K562 (cell line): Measurements from ENCODE around the gene TMEM59. TPM values are rescaled to one million over a fixed set of nuclear protein-coding genes. Genes with fewer than 3 reads are reported as not detected.
A peak's percentile ranks its signal among the peaks of the same experiment; 100 is the strongest.

Experiments
- BDP1 ChIP-seq: IDR thresholded peaks from 3 replicates; pipeline ENCODE4 v1.6.1; 2011; ENCODE audit not compliant: insufficient read length, insufficient read depth
- CBFA2T3 ChIP-seq: fragments of 450-650 bp; IDR thresholded peaks from 2 replicates; pipeline ENCODE4 v1.6.1; 2017
- CSDE1 ChIP-seq, 2 experiments: fragments of 450-650 bp; IDR thresholded peaks; 2 replicates each; pipeline ENCODE4 v1.6.1; 2016; ENCODE audit warnings: mild to moderate bottlenecking in 1 of 2
- ELF4 ChIP-seq: fragments of 450-650 bp; formaldehyde crosslinking; IDR thresholded peaks from 2 replicates; pipeline ENCODE4 v1.4.0; 2022; ENCODE audit warnings: missing genetic modification characterization
- ESRRB ChIP-seq: fragments of 250-450 bp; sonication (Bioruptor Pico); IDR thresholded peaks from 2 replicates; pipeline ENCODE4 v1.5.0; 2020; ENCODE audit warnings: mild to moderate bottlenecking, moderate library complexity, borderline replicate concordance
- GTF2A2 ChIP-seq: IDR thresholded peaks from 2 replicates; pipeline ENCODE4 v1.6.1; 2016; ENCODE audit warnings: mild to moderate bottlenecking, missing genetic modification characterization, missing compliant biosample characterization
- HMG20A ChIP-seq: fragments of 450-650 bp; formaldehyde crosslinking; conservative IDR thresholded peaks from 2 replicates; pipeline ENCODE4 v1.4.0; 2020; ENCODE audit warnings: mild to moderate bottlenecking, mixed read lengths
- HNRNPLL ChIP-seq: fragments of 200-400 bp; formaldehyde crosslinking; IDR thresholded peaks from 2 replicates; pipeline ENCODE4 v1.6.1; 2017; ENCODE audit warnings: low read length, low read depth, mild to moderate bottlenecking; ENCODE audit not compliant: poor library complexity, severe bottlenecking
- MTA2 ChIP-seq: fragments of 450-650 bp; IDR thresholded peaks from 2 replicates; pipeline ENCODE4 v1.6.1; 2016; ENCODE audit warnings: low read depth
- POLR3A ChIP-seq: IDR thresholded peaks from 2 replicates; pipeline ENCODE4 v1.6.1; 2011; ENCODE audit warnings: borderline replicate concordance, mild to moderate bottlenecking, moderate library complexity; ENCODE audit not compliant: insufficient read length, insufficient read depth; ENCODE audit errors: extremely low read depth
- SLC30A9 ChIP-seq: fragments of 250-450 bp; sonication (Bioruptor Pico); IDR thresholded peaks from 2 replicates; pipeline ENCODE4 v1.8.0; 2022; ENCODE audit warnings: mild to moderate bottlenecking, moderate library complexity
- SMARCB1 ChIP-seq: IDR thresholded peaks from 2 replicates; pipeline ENCODE4 v1.6.1; 2011; ENCODE audit warnings: improper control_type of control experiment, low read depth; ENCODE audit not compliant: insufficient read length
- THRB ChIP-seq: fragments of 450-650 bp; formaldehyde crosslinking; conservative IDR thresholded peaks from 2 replicates; pipeline ENCODE4 v1.4.0; 2022; ENCODE audit warnings: mild to moderate bottlenecking, missing genetic modification characterization
- ZBTB49 ChIP-seq: sonication (generic); formaldehyde crosslinking; IDR thresholded peaks from 2 replicates; pipeline ENCODE4 v1.8.0; 2022; ENCODE audit warnings: missing genetic modification reagents, mild to moderate bottlenecking, borderline replicate concordance
- ZNF124 ChIP-seq: sonication (generic); formaldehyde crosslinking; IDR thresholded peaks from 2 replicates; pipeline ENCODE4 v1.8.1; 2022; ENCODE audit warnings: missing genetic modification reagents
- ZNF224 ChIP-seq: sonication (generic); formaldehyde crosslinking; IDR thresholded peaks from 2 replicates; pipeline ENCODE4 v1.8.0; 2022; ENCODE audit warnings: mild to moderate bottlenecking, missing genetic modification reagents
- ZNF384 ChIP-seq: IDR thresholded peaks from 2 replicates; pipeline ENCODE4 v1.6.1; 2012; ENCODE audit warnings: low read depth, low read length, improper control_type of control experiment
- ZNF639 ChIP-seq, 2 experiments: fragments of 200-800 bp in 1 of 2; sonication (Bioruptor generic) in 1 of 2; sonication (generic) in 1 of 2; formaldehyde crosslinking in 1 of 2; IDR thresholded peaks in 1 of 2; conservative IDR thresholded peaks in 1 of 2; 2 replicates each; pipeline versions ENCODE4 v1.5.0 to v1.6.1; 2016 to 2020; ENCODE audit warnings: missing compliant biosample characterization in 1 of 2, missing genetic modification characterization in 1 of 2, missing genetic modification reagents in 1 of 2
- polyA plus RNA-seq, 8 experiments: library from polyadenylated mRNA; depleted of rRNA in 4 of 8; stranded (reverse) in 5 of 8; unstranded in 3 of 8; fragments of >200 nt; fragmentation: Nextera tagmentation in 2 of 8; fragmentation: Illumina TruSeq in 1 of 8; extraction: Ambion mirVana in 2 of 8; extraction: Trizol in 1 of 8; gene quantifications; 2 replicates each; pipeline versions ENCODE4 v1.2.1 to v1.2.3, GENCODE V29; 2011 to 2014; ENCODE audit warnings: inconsistent platforms in 1 of 8, missing spikeins in 1 of 8
- total RNA-seq, 7 experiments: library from RNA; depleted of rRNA in 6 of 7; stranded (reverse); fragments of >200 nt in 6 of 7; fragmentation: Illumina TruSeq in 2 of 7; extraction: Trizol in 2 of 7; gene quantifications; 2 replicates each; pipeline versions ENCODE4 v1.2.1 to v1.2.3, GENCODE V29; 2011 to 2021; ENCODE audit warnings: low replicate concordance in 1 of 7
- TF ChIP-seq, protein P1 (sequence below): fragments of 250-450 bp; sonication (Bioruptor Pico); IDR thresholded peaks from 2 replicates; pipeline ENCODE4 v1.4.0; 2020; ENCODE audit warnings: borderline replicate concordance
- TF ChIP-seq, protein P2 (sequence below): sonication (generic); formaldehyde crosslinking; IDR thresholded peaks from 2 replicates; pipeline ENCODE4 v1.8.1; 2023; ENCODE audit warnings: mild to moderate bottlenecking, missing genetic modification reagents, moderate library complexity

TMEM59 gene
- total and polyA plus RNA-seq, 9 of the 15 experiments (the other 6 are each of a cell fraction or from before 2014, with no cell fraction given) = 93.1 to 316 (median 151) TPM

- TF ChIP-seq GTF2A2 (tag) = no peak
- TF ChIP-seq, protein P1, sequence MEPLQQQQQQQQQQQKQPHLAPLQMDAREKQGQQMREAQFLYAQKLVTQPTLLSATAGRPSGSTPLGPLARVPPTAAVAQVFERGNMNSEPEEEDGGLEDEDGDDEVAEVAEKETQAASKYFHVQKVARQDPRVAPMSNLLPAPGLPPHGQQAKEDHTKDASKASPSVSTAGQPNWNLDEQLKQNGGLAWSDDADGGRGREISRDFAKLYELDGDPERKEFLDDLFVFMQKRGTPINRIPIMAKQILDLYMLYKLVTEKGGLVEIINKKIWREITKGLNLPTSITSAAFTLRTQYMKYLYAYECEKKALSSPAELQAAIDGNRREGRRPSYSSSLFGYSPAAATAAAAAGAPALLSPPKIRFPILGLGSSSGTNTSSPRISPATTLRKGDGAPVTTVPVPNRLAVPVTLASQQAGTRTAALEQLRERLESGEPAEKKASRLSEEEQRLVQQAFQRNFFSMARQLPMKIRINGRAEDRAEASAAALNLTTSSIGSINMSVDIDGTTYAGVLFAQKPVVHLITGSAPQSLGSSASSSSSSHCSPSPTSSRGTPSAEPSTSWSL = no peak
- TF ChIP-seq ZBTB49 (CRISPR knock-in tag) = no peak
- no peak for TF ChIP-seq ZNF124 (CRISPR knock-in tag)
- TF ChIP-seq SLC30A9 (CRISPR knock-in tag) = no peak
- TF ChIP-seq MTA2 = no peak
- TF ChIP-seq ZNF384 = no peak
- no peak for TF ChIP-seq BDP1
- no peak for TF ChIP-seq ZNF224 (CRISPR knock-in tag)
- TF ChIP-seq ESRRB (CRISPR knock-in tag) = no peak
- TF ChIP-seq ZNF639 (CRISPR knock-in tag; conservative IDR thresholded peaks at IDR 0.05 in 1 of 2, IDR thresholded peaks at IDR 0.05 in 1 of 2) = peak in 1 of 2 experiments; percentile 84; a peak in 2 of 4 replicates
- TF ChIP-seq ELF4 (CRISPR knock-in tag) = no peak; the same call in 1 of the 2 replicates
- TF ChIP-seq CBFA2T3 = no peak
- no peak for TF ChIP-seq CSDE1 (IDR thresholded peaks at IDR 0.05)
- no peak for TF ChIP-seq SMARCB1
- TF ChIP-seq, protein P2, sequence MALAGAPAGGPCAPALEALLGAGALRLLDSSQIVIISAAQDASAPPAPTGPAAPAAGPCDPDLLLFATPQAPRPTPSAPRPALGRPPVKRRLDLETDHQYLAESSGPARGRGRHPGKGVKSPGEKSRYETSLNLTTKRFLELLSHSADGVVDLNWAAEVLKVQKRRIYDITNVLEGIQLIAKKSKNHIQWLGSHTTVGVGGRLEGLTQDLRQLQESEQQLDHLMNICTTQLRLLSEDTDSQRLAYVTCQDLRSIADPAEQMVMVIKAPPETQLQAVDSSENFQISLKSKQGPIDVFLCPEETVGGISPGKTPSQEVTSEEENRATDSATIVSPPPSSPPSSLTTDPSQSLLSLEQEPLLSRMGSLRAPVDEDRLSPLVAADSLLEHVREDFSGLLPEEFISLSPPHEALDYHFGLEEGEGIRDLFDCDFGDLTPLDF = peak; percentile 94; the same call in 1 of the 2 replicates
- TF ChIP-seq HNRNPLL = peak; percentile 99
- TF ChIP-seq HMG20A (CRISPR knock-in tag) = no peak
- no peak for TF ChIP-seq POLR3A
- TF ChIP-seq THRB (CRISPR knock-in tag) = no peak
These were observed at the start of gene TMEM59, which contains the start of gene TCEANC2 (continued) for GRCh38 chr1:54052934-54053744.
